Measurements from ENCODE around the gene FGD6.

GRCh38 chr12:95177201-95177768 is 40.0 kb downstream of the FGD6 start:
- TF ChIP-seq, protein P1, sequence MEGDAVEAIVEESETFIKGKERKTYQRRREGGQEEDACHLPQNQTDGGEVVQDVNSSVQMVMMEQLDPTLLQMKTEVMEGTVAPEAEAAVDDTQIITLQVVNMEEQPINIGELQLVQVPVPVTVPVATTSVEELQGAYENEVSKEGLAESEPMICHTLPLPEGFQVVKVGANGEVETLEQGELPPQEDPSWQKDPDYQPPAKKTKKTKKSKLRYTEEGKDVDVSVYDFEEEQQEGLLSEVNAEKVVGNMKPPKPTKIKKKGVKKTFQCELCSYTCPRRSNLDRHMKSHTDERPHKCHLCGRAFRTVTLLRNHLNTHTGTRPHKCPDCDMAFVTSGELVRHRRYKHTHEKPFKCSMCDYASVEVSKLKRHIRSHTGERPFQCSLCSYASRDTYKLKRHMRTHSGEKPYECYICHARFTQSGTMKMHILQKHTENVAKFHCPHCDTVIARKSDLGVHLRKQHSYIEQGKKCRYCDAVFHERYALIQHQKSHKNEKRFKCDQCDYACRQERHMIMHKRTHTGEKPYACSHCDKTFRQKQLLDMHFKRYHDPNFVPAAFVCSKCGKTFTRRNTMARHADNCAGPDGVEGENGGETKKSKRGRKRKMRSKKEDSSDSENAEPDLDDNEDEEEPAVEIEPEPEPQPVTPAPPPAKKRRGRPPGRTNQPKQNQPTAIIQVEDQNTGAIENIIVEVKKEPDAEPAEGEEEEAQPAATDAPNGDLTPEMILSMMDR (IDR thresholded peaks at IDR 0.05): no peak
- TF ChIP-seq POLR2A (IDR thresholded peaks at IDR 0.05): no peak
